Activated CD8-positive, alpha-beta memory T cell treated with anti-CD3 and anti-CD28 coated beads, Interleukin-2, amount 50 U/mL, for 24 hours (primary cell): ENCODE data around the gene TIMM9.
"Not testable (repeated sequence)": the region's sequence is repeated elsewhere in the genome, so short reads cannot be mapped to it uniquely, and the experiment has no call there.

Experiments used
- DNase-seq: peaks from one replicate; pipeline ENCODE4 v3.0.0-alpha.2; 2020; ENCODE audit errors: extremely low read depth

TIMM9 gene

GRCh38 chr14:58427281-58428117 is at the start of gene TIMM9, which contains the start of gene KIAA0586:
Gene TIMM9, minus strand, starts transcription at chr14:58427531. Its CDS starts 15,586 bp downstream, at chr14:58411945.
Gene KIAA0586, plus strand, starts transcription at chr14:58427719. Its CDS starts 546 bp downstream, at chr14:58428265.
- peak; percentile 93 for DNase-seq

- no peak for DNase-seq
Measured at GRCh38 chr14:58476320-58476719, 49.0 kb upstream of the TIMM9 start.

- DNase-seq, result no peak
Measured at GRCh38 chr14:58469309-58469708, 42.0 kb upstream of the TIMM9 start.

GRCh38 chr14:58467575-58467974 is 40.2 kb upstream of the TIMM9 start:
- no peak for DNase-seq

GRCh38 chr14:58466459-58466858 is 39.1 kb upstream of the TIMM9 start:
- DNase-seq, result no peak

- no peak for DNase-seq
Measured at GRCh38 chr14:58465421-58465820, 38.1 kb upstream of the TIMM9 start.

- no peak for DNase-seq
Measured at GRCh38 chr14:58464652-58465051, 37.3 kb upstream of the TIMM9 start.

- DNase-seq, result no peak
Measured at GRCh38 chr14:58463147-58463546, 35.8 kb upstream of the TIMM9 start.

GRCh38 chr14:58460772-58461171 is 33.4 kb upstream of the TIMM9 start:
- DNase-seq, result no peak

- no peak for DNase-seq
Measured at GRCh38 chr14:58455593-58456265, 28.4 kb upstream of the TIMM9 start.

GRCh38 chr14:58444627-58445026 is 17.3 kb upstream of the TIMM9 start:
- DNase-seq, result no peak

GRCh38 chr14:58439476-58439875 is 12.1 kb upstream of the TIMM9 start:
- DNase-seq, result no peak

- no peak for DNase-seq
Measured at GRCh38 chr14:58430156-58430555, 2.8 kb upstream of the TIMM9 start.

- DNase-seq, result no peak
Measured at GRCh38 chr14:58428118-58428683, 870 bp upstream of the TIMM9 start.

- DNase-seq, result peak; percentile 26
Measured at GRCh38 chr14:58426670-58427280, 556 bp downstream of the TIMM9 start.

GRCh38 chr14:58416934-58417333 is 10.4 kb downstream of the TIMM9 start:
- DNase-seq, result not testable (repeated sequence)

GRCh38 chr14:58415636-58416547 is 11.4 kb downstream of the TIMM9 start:
- no peak for DNase-seq

GRCh38 chr14:58414845-58415244 is 12.5 kb downstream of the TIMM9 start:
- DNase-seq, result no peak

- DNase-seq, result no peak
Measured at GRCh38 chr14:58408681-58409215, 18.6 kb downstream of the TIMM9 start.

- DNase-seq, result no peak
Measured at GRCh38 chr14:58401587-58401986, 25.7 kb downstream of the TIMM9 start.

- no peak for DNase-seq
Measured at GRCh38 chr14:58398895-58399294, 28.4 kb downstream of the TIMM9 start.
